ENCODE measurements around the gene TMA7B.
"Not testable (repeated sequence)": the region's sequence is repeated elsewhere in the genome, so short reads cannot be mapped to it uniquely, and the experiment has no call there.

Gene TMA7B

DNA sequence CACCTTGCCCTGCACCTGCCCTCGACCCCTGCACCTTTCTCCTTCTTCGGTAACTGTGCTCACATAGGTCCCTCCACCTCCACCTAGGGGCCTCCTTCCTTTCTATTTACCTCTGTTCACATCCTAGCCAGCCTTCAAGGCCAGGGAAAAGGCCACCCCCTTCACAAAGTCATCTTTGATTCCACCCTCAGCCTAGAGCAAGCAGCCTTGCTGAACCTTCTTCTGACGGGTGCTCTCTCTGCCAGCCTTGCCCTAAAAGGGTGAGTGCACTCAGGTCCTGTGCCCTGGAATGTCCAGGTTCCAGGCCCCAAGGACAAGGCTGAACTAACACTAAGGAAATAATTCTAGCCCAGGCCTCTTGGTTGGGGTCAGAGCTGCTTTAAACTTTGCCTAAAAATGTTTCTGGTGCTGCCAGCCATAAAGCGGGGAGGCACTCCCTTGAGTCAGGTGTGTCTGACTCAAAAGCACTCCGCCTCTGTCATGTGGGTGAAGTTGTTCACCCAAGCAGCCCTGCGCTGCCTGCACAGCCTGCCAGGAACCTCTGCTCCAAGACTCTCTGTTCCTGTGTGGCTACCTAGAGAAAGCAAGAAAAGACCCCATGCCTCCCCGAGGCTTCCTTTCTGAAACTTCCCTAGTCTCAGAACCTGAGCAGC is 25.3 kb downstream of the TMA7B start:
- no peak for DNase-seq

DNA sequence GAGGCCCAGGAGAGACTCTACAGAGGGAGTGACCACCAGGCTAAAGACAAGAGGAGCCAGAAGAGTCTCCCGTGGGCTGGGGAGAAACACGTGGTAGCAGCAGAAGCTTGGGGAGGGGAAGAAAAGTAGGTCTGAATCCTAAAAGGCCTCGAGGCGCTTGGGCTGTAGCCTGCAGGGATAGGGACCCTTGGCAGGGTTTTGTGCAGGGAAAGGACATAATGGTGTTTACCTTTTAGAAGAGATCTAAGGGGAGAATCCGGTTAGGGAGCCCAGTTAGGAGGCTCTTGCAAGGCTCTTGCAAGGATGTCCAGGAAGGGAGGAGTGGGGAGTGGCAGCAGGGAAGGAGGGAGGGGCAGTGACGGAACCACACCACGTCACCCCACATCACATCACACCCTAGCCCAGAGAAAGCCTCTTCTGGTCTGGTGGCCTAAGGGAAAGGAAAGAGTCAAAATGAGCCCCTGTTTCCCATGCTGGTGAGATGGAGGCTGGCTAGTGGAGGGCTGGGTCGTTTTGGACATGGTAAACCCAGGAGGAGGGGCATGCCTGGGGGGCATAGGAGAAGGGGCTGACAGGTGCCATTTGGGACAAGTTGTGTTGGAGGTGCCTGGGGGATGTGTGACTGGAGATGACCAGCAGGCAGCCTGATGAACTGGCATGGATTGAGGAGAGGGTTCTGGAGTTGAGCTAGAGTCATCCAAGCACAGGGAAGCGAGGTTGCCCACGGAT is 28.4 kb downstream of the TMA7B start:
- DNase-seq, result no peak

DNA sequence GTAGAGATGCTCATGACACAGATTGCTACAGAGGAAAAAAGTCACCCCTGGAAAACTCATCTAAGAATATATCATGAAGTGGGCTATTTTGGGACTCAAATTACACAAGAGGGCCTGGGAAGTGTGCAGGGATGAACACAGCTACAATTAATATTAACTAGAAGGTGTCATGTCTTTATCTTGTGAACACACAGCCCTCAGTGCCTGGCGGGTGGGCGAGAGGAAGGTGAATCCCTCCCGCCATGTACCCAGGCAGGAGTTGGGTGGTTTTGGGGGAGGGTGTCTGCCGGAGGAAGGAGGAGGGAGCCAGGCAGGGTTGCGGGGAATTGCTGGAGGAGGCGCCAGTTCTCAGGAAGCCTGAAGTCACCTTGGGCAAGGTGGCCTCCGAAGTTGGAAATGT is 29.4 kb downstream of the TMA7B start:
- DNase-seq, result no peak

DNA sequence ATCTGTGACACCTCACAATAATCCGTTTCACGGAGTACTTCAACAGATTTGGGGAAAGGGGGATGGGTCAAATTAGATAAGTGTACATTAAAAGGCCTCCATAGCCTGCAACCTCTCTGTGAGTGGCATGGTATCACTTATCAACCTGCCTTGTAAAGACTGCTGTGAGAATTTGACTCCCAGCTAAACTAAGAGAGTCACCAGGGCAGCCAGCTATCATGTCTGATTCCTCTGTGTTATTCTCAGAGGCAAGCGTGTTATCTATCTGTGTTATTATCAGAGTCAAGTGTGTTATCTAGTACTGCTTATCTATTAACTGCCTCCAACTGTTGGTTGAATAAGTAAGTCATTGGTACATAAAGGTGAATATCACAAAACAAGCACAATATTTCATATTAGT is 30.5 kb downstream of the TMA7B start:
- DNase-seq, result no peak

DNA sequence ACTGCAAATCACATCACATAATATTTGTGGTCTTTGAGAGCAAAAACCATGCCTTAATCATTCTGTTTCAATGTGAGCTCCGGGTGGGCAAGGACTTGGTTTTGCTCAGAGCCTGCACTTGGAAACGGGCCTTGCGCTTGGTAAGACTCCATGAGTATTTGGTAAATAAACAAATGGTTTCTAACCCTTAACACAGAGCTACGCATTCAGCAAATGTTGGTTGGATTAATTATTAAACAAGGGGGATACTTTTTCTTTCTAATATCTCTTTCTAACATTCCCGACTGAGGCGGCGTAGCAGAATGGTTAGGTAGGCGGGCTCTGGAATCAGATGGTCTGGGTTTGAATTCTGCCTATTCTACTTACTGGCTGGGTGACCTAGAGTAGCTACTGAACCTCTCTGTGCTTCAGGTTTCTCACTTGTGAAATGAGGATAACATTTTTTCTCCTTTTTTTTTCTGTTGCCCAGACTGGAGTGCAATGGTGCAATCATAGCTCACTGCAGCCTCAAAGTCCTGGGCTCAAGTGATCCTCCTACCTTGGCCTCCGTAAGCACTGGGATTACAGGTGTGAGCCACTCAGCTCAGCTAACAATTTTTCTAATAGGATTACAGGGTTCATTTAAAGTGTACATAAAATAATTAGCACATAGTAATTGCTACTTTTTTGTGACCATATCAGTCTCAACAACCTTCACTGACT is 31.1 kb downstream of the TMA7B start:
- no peak for DNase-seq

DNA sequence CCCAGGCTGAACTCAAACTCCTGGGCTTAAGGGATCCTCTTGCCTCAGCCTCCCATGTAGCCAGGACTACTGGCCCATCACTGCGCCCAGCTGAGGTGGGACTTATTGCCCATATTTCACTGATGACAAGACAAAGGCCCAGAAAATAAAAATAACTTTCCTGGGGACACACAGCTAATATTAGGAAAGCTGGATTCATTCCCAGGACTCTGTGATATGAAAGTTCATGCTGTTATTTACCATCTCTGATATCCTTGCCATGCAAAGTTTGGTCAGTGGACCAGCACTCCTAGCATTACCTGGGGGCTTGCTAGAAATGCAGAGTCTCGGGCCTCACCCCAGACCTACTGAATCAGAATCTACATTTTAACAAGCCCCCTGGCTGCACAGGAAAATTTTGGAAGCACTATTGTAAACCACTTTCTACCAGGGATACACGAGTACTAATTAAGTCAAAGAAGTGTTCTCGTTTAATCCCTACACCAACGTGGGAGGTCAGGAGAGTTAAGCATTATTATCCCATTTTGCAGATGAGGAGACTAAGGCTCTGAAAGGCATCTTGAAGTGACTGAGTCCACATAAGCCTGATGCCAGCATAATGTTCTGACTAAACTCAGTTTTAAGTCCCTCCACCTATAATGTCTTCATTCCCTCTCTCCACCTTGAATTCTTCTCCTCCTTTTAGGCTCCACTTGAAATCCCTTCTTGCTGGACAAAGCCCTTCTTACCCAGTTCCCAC is 32.1 kb downstream of the TMA7B start:
- DNase-seq, result no peak

DNA sequence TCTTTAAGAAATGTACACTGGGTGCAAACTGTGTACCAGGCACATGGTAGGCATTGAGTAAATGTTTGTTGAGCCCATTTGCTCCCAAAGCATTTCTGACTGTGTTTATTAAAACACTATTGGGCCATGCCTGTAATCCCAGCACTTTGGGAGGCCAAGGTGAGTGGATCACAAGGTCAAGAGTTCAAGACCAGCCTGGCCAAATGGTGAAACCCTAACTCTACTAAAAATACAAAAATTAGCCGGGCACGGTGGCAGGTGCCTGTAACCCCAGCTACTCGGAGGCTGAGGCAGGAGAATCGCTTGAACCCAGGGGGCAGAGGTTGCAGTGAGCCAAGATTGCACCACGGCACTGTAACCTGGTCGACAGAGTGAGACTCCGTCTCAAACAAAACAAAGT is 32.7 kb downstream of the TMA7B start:
- DNase-seq, result not testable (repeated sequence)

DNA sequence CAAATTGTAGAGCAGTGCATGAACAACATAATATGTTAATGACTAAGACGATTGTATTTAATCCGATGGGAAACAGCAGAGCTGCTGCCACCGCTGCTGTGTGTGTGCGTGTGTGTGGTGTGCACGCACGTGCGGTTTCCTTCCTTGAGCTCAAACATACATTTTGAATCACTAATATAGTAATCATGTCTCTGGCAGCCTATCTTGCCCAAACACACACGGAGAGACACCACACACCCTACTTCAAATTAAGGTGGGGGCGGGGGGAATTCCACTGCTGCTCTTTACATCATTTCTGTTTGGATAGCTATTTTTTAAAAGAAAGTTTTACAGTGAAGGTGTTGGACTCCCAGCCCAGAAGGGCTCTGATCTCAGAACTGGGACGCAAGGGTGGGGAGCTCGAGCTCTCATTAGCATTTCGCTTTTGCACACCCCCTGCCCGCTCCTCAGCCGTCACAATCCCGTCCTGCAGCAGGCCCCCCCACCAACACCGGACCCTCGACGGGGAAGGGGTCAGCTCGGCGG is 33.9 kb downstream of the TMA7B start:
- peak; percentile 7 for DNase-seq

DNA sequence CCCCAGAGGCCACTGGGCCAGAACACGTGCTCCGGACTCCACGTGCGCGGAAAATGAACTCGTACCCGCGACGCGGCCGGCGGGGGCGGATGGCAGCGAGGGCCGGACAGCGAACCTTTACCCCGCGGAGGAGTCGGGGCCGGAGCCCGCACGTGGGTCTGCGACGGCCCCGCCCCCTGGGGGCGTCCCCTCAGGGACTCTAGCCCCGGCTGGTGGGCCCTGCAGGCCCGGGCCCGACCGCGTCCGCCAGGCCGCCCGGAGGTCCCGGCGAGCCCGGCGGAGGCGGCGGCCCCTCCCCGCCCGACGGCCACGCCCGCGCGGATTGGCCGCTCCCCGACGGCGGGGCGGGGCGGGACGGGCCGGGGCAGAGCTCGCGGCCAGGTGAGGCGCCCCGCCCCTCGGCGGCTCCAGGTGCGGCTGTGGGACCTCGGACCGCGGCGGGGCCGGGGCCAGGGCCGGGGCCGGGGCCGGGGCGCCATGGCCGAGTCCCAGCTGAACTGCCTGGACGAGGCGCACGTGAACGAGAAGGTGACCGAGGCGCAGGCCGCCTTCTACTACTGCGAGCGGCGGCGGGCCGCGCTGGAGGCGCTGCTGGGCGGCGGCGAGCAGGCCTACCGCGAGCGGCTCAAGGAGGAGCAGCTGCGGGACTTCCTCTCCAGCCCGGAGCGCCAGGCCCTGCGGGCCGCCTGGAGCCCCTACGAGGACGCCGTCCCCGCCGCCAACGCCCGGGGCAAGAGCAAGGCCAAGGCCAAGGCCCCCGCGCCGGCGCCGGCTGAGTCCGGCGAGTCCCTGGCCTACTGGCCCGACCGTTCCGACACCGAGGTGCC is 34.6 kb downstream of the TMA7B start, which contains the start of gene FAM83F:
TSS of gene FAM83F (plus strand) at position 389 of the 827 bp plus-strand sequence. CDS start at position 478, 89 bp downstream.
- peak; percentile 7 for DNase-seq

DNA sequence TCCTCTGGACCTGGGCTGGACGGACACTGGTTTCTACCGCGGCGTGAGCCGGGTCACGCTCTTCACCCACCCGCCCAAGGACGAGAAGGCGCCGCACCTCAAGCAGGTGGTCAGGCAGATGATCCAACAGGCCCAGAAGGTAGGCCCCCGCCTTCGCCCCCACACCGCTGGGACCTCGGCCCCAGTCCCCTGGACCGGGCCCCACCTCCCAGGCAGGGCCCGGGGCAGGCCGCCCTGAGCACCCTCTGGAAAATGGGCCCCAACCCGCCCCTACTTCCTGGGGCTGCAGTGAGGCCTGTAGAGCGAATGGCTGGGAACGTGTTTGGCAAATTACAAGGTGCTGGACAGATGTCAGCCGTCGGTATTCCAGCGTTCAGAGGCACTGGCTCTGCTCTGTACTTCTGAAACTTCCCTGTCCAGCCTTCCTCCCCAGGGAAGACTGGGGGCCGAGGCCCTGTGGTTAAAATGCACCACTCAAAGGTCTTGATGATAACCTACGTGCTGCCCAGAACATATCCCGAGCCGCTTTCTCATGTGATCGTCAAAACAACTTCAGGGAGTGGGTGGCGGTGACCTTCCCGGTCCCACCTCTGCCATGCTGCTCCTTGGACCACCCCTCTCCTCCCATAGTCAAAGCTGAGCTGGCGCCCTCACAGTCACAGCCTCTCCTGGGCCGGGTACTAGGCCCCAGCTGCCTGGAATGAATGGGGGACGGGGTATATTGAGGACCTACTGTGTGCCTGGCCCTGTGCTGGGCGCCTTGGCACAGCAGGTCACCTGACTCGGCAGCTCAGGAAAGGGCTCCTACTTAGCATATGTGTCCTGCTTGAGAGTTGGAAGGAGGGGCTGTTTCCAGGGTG is 35.4 kb downstream of the TMA7B start:
- no peak for DNase-seq

DNA sequence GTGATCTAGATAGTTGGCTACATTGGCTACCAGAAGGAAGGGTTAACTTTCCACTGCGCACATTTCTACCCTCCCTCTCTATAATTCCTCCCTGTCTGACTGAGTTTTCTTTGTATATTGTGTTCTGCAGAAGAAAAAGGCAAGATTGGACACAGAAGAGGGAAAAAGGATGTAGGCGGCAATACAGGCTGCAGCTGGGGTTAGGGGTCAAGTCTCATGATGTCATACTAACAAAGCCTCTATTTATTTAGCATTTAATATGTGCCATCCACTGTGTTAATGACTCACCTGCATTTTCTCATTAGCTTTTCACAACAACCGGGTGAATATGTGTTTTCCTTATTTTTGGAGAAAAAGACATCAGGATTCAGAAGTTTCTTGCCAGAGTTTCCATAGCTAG is 36.5 kb downstream of the TMA7B start:
- no peak for DNase-seq

DNA sequence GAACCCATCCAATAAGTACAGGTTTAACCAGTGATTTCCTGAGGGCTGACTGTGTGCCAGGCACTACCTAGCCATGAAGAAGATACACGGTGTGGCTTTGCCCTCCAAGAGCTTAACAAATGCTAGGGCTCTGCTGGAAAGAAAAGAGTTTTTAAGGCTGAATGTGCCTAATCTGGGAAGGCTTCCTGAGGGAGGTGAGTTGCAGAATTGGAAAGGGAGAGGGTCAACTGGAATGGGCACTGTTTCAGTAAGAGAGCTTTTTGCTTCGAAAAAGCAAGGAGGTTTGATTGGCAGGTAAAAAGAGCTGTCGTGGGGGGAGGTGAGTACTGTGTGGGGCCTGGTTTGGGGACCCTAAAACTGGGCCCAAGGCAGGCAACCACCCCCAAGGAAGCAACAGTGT is 37.2 kb downstream of the TMA7B start:
- DNase-seq, result no peak

DNA sequence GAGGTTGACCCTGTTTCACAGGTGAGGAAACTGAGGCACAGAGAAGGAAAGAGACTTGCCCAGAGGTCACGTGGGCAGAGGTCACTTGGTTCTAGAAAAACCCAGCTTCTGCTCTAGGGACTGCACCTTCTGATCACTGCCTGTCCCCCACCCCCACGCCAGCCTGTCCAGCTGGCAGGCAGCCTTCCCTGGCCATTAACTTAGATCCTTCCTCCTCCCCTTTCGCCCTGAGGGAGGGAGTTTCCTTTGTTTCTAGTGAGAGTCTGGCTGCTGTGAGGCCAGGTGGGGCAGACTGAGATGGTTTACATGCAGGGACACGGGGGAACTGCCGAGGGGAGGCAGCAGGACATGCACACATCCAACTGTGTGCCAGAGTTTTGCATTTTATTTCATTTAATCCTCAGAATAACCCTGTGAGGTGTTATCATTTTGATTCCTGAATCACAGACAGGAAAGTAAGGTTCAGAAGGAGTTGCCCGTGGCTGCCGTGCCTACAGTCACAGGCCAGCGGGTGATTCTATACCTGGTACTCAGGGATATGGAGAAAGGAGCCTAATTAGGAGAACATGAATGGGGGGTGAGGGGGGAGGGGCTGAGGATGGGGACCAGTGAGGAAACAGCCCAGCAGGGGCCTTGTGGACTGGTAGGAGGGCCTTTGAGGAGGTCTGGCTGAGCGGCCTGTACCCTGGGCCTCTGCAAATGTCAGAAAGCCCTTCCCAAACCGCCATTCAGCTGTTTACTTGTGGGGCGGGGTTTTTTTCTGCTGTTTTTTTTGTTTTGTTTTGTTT is 37.9 kb downstream of the TMA7B start:
- no peak for DNase-seq

DNA sequence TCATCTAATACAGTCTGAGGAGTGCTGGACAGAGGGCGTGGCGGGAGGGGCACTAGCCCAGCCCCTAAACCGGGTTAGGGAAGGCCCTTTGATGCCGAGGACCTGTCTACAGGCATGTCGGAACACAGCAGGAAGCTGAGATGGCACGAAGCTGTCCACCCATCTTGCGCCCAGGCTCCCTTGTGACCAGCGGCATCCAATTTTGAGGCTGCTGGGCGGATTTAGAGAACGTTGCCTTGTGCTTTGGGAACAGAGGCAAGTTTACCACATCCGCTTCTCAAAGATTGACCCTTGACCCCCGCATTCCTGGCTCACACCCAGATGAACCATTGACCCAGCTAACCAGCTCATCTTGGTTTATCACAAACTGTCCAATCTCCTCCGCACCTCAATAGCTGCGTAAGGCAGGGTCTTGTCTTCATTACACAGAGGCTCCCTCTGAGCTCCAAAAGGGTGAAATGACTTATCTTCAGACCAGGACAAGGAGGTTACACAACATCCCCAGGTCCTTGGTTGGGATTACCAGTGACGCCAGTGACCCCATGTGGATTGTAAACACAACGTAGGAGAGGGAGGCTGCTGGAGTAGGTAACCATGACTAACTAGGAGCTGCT is 39.1 kb downstream of the TMA7B start:
- no peak for DNase-seq

DNA sequence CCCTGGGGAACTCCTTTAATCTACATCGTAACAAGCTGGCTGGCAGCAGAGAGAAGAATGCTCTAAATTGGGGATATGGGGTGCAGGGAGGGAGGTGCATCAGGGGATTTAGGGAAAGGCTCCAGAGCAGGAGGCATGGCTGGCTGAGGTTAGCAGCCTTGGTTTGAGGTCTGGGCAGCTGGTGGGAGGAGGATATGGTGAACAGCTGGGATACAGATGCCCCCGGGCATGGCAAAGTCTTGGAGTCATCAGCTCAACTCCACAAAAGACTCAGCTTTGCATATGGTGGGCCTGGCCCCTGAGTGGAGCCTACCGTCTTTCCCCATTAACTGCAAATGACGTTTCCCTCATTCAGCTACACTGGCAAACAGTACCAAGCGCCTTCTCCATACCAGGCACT is 40.0 kb downstream of the TMA7B start:
- DNase-seq, result no peak

DNA sequence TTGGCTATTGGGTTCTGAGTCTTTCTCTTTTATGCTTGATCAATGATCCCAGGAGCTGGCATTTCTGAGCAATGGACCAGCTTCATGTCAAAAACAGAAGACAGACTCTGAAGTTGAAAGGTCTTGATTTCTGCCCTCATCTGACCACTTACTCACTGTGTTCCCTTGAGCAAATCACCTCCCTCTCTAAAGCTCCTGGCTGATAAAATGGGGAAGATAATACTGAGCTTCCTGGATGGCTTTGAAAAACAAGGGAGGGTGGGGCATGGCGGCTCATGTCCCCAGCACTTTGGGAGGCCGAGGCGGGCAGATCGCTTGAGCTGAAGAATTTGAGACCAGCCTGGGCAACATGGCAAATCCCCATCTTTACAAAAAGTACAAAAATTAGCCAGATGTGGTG is 40.9 kb downstream of the TMA7B start:
- no peak for DNase-seq

DNA sequence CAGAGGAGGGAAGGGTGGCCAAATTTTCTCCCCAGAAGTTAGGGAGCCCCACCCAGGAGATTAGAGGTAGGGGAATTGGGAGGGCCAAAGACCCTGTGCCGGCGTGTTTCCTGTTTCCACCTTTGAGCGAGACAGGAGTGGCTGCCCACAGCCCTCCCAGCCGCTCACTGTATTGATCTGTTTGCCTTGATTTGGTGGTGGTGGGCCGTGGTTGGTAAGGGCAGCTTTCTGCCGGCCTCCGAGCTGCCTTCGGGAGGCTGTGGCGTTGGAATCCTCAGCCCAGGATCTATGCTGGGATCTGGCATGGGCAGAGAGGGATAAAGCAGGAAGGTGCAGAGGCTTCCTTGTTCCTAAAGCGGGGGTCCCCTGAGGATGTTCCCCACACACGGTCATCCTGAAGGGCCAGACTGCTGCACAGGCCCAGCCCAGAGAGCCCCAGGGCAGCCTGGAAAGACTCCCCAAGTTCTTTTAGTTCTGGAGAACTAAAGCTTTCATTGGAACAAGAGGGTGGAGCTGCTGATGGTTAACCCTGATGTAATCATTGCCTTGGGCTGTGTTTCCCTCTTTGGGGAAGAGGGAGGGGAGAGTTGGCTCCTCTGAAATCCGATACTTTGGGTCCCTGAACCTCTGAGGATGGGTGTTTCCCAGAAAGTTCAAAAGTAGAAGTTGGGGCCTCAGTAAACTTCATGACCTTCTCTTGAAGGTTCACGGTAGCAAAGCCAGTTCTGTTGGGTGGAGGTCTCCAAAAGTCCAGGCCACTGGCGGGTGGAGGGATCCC is 41.8 kb downstream of the TMA7B start:
- DNase-seq, result no peak

DNA sequence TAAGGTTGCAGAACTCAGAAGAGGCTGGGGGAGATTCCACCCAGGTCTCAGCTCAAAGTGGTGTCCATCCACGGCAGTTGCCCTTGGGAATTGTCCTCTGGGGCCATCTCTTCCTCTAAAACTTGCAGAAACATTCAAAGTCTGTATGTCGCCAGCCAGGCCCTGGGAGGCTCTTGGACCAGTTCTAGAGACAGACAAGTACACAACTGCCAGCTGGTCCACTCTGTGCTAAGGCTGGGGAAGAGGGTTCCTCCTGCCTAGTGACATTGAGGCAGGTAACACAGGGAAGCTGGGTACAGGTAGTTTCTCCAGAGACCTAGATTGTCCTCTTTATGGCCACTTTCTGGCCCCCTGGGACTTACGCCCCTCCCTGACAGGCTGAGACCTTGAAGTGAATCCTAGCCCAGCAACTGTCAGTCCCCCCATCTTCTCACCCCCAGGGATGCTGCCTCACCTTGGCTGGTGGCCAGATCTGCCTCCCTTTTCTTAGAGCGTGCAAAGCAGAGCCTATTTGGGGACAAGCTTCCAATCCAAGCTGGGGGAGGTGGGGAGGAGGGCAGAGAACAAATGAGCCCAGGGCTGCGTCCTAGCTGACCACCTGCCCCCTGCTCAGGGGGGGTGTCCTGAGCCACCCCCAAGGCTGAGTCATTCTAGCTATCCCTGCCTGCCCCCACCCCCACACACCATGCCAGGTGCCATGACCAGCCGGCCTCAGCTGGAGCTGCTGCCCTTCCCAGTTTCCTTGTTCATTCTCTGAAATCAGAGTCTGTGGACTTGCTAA is 42.9 kb downstream of the TMA7B start:
- DNase-seq, result no peak

Measured in T-helper 9 cell (primary cell).